HS-27A (cell line): ENCODE results near the gene MACROD1.

Experiments used
- DNase-seq: peaks from one replicate; pipeline ENCODE4 v3.0.0-alpha.2; 2012; ENCODE audit warnings: low read depth, missing footprints

MACROD1 gene

GRCh38 chr11:63951779-63952536, 214.0 kb downstream of the MACROD1 start:
- DNase-seq = no peak
